Testis (tissue), 2 donors: ENCODE data around the gene R3HDM2.

ENCODE experiments used
- CTCF ChIP-seq, 3 experiments: fragments of 450-650 bp in 2 of 3; fragments of 200-600 bp in 1 of 3; sonication (generic) in 1 of 3; IDR thresholded peaks; one replicate each; pipeline ENCODE4 v1.5.1; 2016 to 2019; ENCODE audit warnings: antibody characterized with exemption in 3 of 3, mild to moderate bottlenecking in 2 of 3, moderate library complexity in 1 of 3
- POLR2A ChIP-seq: fragments of 450-650 bp; IDR thresholded peaks from one replicate; pipeline ENCODE4 v1.6.1; 2017; ENCODE audit warnings: antibody characterized with exemption, mild to moderate bottlenecking, moderate library complexity

- no peak for TF ChIP-seq CTCF (IDR thresholded peaks at IDR 0.05)
- no peak for TF ChIP-seq POLR2A
These were observed 38.7 kb upstream of the R3HDM2 start for GRCh38 chr12:57469296-57470164.
